ENCODE measurements around the gene CENPU.
A peak's percentile ranks its signal among the peaks of the same experiment; 100 is the strongest.

CENPU gene

DNA sequence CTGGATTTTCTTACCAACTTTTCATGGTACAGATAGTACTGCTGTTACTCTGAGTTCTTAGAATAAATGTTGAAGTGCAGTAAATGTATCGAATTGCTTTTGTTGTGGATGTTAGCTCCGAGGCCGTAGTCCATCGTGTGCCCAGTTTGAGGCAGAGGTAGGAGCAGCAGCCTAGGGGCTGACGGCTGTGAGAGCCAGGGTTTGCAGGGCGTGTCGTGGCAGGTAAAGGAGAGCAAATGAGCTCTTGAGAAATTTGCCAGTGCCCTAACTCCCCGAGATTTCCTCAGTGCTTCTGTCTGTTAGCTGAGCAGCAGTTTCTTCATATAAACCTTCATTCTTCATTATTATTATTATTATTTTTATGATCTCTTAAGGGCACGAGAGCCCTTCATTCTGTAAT, 62.8 kb downstream of the CENPU start:
- Histone ChIP-seq H4K91ac (ENCODE audit: low read length) (no peak overlapping the region), H3K36me3 (ENCODE audit: control insufficient read depth in 1 of 2, insufficient read depth in 2 of 2, low read depth in 1 of 2, low read length in 2 of 2) (peaks cover 18 to 62% of the 10 kb centered on the region in 2 experiments), H2AK5ac (ENCODE audit: low read length, severe bottlenecking) (no peak overlapping the region), H2BK12ac (ENCODE audit: low read length in 2 of 2) (no peak overlapping the region), H2AFZ (ENCODE audit: low read depth, low read length) (no peak overlapping the region), H2BK15ac (ENCODE audit: low read depth, poor library complexity, severe bottlenecking) (no peak overlapping the region), H4K8ac (ENCODE audit: low read length) (no peak overlapping the region), H2BK120ac (ENCODE audit: low read depth, low read length) (no peak overlapping the region), H3K18ac (ENCODE audit: low read depth in 1 of 2, low read length in 2 of 2) (no peak overlapping the region), H2BK5ac (ENCODE audit: low read depth, low read length, poor library complexity, severe bottlenecking) (no peak overlapping the region), H3K4me3 (ENCODE audit: insufficient read depth in 1 of 2, low read depth in 1 of 2, low read length in 2 of 2) (no peak overlapping the region), H3K23ac (ENCODE audit: low read length in 2 of 2) (no peak overlapping the region), H3K79me1 (replicated peaks; ENCODE audit: low read length, poor library complexity, severe bottlenecking) (no peaks in the 10 kb centered on the region), H3K4me1 (ENCODE audit: control insufficient read depth, insufficient read depth, low read depth, low read length) (peaks cover 2% of the 10 kb centered on the region), H3K27me3 (ENCODE audit: control insufficient read depth in 1 of 2, insufficient read depth in 1 of 2, low read length in 2 of 2) (no peaks in the 10 kb centered on the region), H3K4me2 (ENCODE audit: low read length, poor library complexity, severe bottlenecking) (no peak overlapping the region), H3K9me3 (ENCODE audit: control insufficient read depth, low read length) (no peaks in the 10 kb centered on the region), H3K4ac (ENCODE audit: low read depth in 1 of 2, low read length in 2 of 2) (no peak overlapping the region), H3K14ac (ENCODE audit: low read length in 2 of 2) (no peak overlapping the region), H3K9ac (ENCODE audit: low read length) (no peak overlapping the region), H3K27ac (ENCODE audit: low read length, poor library complexity, severe bottlenecking) (no peak overlapping the region)
- WGBS, result 97% methylated on average over 8 of the region's 9 CpGs
- no peak for DNase-seq

DNA sequence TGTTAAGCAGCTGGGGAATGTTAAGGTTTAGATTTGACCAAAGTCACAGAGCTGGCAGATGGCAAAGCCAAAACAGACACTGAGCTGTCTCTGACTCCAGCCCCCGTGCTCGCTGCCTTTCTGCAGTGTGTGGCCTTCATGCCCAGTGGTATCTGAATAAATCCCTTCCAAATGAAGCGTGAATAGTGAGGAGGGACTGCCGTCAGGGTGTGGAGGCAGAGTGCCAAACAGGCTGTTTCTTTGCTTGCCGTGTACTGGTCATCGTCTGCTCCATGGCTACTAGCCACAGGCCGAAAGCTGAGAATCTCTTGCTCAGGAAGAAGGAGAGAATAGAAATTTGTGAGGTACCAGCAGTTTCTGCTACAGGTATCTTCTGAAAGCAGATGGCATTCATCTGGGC, 64.6 kb downstream of the CENPU start:
- Histone ChIP-seq H3K14ac (ENCODE audit: low read length in 2 of 2) (no peak overlapping the region), H3K4ac (ENCODE audit: low read depth in 1 of 2, low read length in 2 of 2) (no peak overlapping the region), H3K18ac (ENCODE audit: low read depth in 1 of 2, low read length in 2 of 2) (no peak overlapping the region), H2BK5ac (ENCODE audit: low read depth, low read length, poor library complexity, severe bottlenecking) (no peak overlapping the region), H3K79me1 (replicated peaks; ENCODE audit: low read length, poor library complexity, severe bottlenecking) (no peaks in the 10 kb centered on the region), H3K36me3 (ENCODE audit: control insufficient read depth in 1 of 2, insufficient read depth in 2 of 2, low read depth in 1 of 2, low read length in 2 of 2) (peaks cover 18 to 62% of the 10 kb centered on the region in 2 experiments), H3K23ac (ENCODE audit: low read length in 2 of 2) (no peak overlapping the region), H2BK12ac (ENCODE audit: low read length in 2 of 2) (no peak overlapping the region), H3K9me3 (ENCODE audit: control insufficient read depth, low read length) (no peaks in the 10 kb centered on the region), H3K4me2 (ENCODE audit: low read length, poor library complexity, severe bottlenecking) (no peak overlapping the region), H3K9ac (ENCODE audit: low read length) (no peak overlapping the region), H3K27ac (ENCODE audit: low read length, poor library complexity, severe bottlenecking) (no peak overlapping the region), H2BK15ac (ENCODE audit: low read depth, poor library complexity, severe bottlenecking) (no peak overlapping the region), H3K4me1 (ENCODE audit: control insufficient read depth, insufficient read depth, low read depth, low read length) (peaks cover 2% of the 10 kb centered on the region), H4K91ac (ENCODE audit: low read length) (no peak overlapping the region), H2AK5ac (ENCODE audit: low read length, severe bottlenecking) (no peak overlapping the region), H3K27me3 (ENCODE audit: control insufficient read depth in 1 of 2, insufficient read depth in 1 of 2, low read length in 2 of 2) (no peaks in the 10 kb centered on the region), H2BK120ac (ENCODE audit: low read depth, low read length) (no peak overlapping the region), H2AFZ (ENCODE audit: low read depth, low read length) (no peak overlapping the region), H3K4me3 (ENCODE audit: insufficient read depth in 1 of 2, low read depth in 1 of 2, low read length in 2 of 2) (no peak overlapping the region), H4K8ac (ENCODE audit: low read length) (no peak overlapping the region)
- 92% methylated on average over 7 of the region's 7 CpGs for WGBS
- no peak for DNase-seq

DNA sequence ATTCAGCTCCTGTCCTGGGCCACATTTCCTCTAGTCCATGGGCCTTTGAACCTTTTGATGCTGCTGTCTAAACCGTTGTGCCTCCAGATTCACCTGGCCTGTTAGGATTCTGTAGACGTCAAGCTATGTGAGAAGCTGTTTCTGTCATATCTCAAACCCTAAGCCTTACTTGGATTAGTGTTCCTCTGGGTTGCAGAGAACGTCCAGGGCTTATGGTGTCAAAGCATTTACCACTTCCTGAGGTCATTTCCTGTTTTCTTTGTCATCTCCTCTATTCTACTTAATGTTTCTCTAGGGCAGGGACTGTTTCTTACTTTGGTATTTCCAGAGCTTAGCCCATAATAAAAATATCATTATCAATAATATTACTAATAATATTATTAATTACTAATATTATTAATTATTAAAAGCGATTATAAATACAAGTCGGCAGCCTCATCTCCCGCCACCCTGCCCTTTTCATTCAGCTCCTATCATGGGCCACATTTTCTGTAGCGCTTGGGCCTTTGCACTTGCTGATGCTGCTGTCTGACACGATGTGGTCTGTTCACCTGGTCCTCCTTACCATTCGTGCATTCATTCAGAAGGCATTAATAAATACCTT, 65.3 kb downstream of the CENPU start:
- Histone ChIP-seq H3K4me2 (ENCODE audit: low read length, poor library complexity, severe bottlenecking) (no peak overlapping the region), H3K23ac (ENCODE audit: low read length in 2 of 2) (no peak overlapping the region), H4K8ac (ENCODE audit: low read length) (no peak overlapping the region), H3K9me3 (ENCODE audit: control insufficient read depth, low read length) (no peaks in the 10 kb centered on the region), H3K79me1 (replicated peaks; ENCODE audit: low read length, poor library complexity, severe bottlenecking) (no peaks in the 10 kb centered on the region), H3K27ac (ENCODE audit: low read length, poor library complexity, severe bottlenecking) (no peak overlapping the region), H2AFZ (ENCODE audit: low read depth, low read length) (no peak overlapping the region), H3K14ac (ENCODE audit: low read length in 2 of 2) (peak overlapping the region in 1 of 2 experiments; percentile 14), H4K91ac (ENCODE audit: low read length) (no peak overlapping the region), H2AK5ac (ENCODE audit: low read length, severe bottlenecking) (no peak overlapping the region), H3K4ac (ENCODE audit: low read depth in 1 of 2, low read length in 2 of 2) (no peak overlapping the region), H3K4me1 (ENCODE audit: control insufficient read depth, insufficient read depth, low read depth, low read length) (peaks cover 2% of the 10 kb centered on the region), H2BK120ac (ENCODE audit: low read depth, low read length) (no peak overlapping the region), H3K27me3 (ENCODE audit: control insufficient read depth in 1 of 2, insufficient read depth in 1 of 2, low read length in 2 of 2) (no peaks in the 10 kb centered on the region), H3K36me3 (ENCODE audit: control insufficient read depth in 1 of 2, insufficient read depth in 2 of 2, low read depth in 1 of 2, low read length in 2 of 2) (peaks cover 18 to 58% of the 10 kb centered on the region in 2 experiments), H2BK15ac (ENCODE audit: low read depth, poor library complexity, severe bottlenecking) (no peak overlapping the region), H3K9ac (ENCODE audit: low read length) (no peak overlapping the region), H2BK5ac (ENCODE audit: low read depth, low read length, poor library complexity, severe bottlenecking) (no peak overlapping the region), H3K4me3 (ENCODE audit: insufficient read depth in 1 of 2, low read depth in 1 of 2, low read length in 2 of 2) (no peak overlapping the region), H3K18ac (ENCODE audit: low read depth in 1 of 2, low read length in 2 of 2) (no peak overlapping the region), H2BK12ac (ENCODE audit: low read length in 2 of 2) (no peak overlapping the region)
- DNase-seq, result no peak
- 96% methylated on average over 7 of the region's 9 CpGs for WGBS

DNA sequence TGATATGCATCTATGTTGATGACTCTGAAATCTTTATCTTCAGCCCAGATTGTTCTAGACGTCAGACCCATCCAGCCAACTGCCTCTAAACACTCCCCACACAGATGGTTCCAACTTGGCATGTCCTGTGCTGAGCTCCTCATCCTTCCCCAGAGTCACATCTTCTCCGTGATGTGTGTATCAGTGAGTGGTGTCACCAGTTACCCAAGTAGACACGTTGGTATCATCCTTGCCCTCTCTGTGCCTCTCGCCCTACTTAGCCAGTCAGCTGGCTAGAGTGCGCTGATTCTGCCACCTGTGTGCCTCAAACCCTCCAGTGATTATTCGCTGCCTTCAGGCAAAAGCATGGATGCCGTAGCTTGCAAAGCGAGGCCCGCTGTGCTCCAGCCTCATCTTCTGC, 65.8 kb downstream of the CENPU start:
- Histone ChIP-seq H3K14ac (ENCODE audit: low read length in 2 of 2) (peak overlapping the region in 1 of 2 experiments; percentile 14), H3K9ac (ENCODE audit: low read length) (no peak overlapping the region), H3K4me2 (ENCODE audit: low read length, poor library complexity, severe bottlenecking) (no peak overlapping the region), H2AK5ac (ENCODE audit: low read length, severe bottlenecking) (no peak overlapping the region), H4K91ac (ENCODE audit: low read length) (no peak overlapping the region), H4K8ac (ENCODE audit: low read length) (peak overlapping the region; percentile 61), H2AFZ (ENCODE audit: low read depth, low read length) (no peak overlapping the region), H2BK12ac (ENCODE audit: low read length in 2 of 2) (no peak overlapping the region), H2BK5ac (ENCODE audit: low read depth, low read length, poor library complexity, severe bottlenecking) (no peak overlapping the region), H3K18ac (ENCODE audit: low read depth in 1 of 2, low read length in 2 of 2) (no peak overlapping the region), H3K9me3 (ENCODE audit: control insufficient read depth, low read length) (no peaks in the 10 kb centered on the region), H3K79me1 (replicated peaks; ENCODE audit: low read length, poor library complexity, severe bottlenecking) (no peaks in the 10 kb centered on the region), H3K4me1 (ENCODE audit: control insufficient read depth, insufficient read depth, low read depth, low read length) (peaks cover 2% of the 10 kb centered on the region), H3K27me3 (ENCODE audit: control insufficient read depth in 1 of 2, insufficient read depth in 1 of 2, low read length in 2 of 2) (no peaks in the 10 kb centered on the region), H2BK120ac (ENCODE audit: low read depth, low read length) (no peak overlapping the region), H2BK15ac (ENCODE audit: low read depth, poor library complexity, severe bottlenecking) (no peak overlapping the region), H3K36me3 (ENCODE audit: control insufficient read depth in 1 of 2, insufficient read depth in 2 of 2, low read depth in 1 of 2, low read length in 2 of 2) (peaks cover 18 to 56% of the 10 kb centered on the region in 2 experiments), H3K4me3 (ENCODE audit: insufficient read depth in 1 of 2, low read depth in 1 of 2, low read length in 2 of 2) (no peak overlapping the region), H3K4ac (ENCODE audit: low read depth in 1 of 2, low read length in 2 of 2) (no peak overlapping the region), H3K23ac (ENCODE audit: low read length in 2 of 2) (no peak overlapping the region), H3K27ac (ENCODE audit: low read length, poor library complexity, severe bottlenecking) (no peak overlapping the region)
- WGBS, result 94% methylated on average over 9 of the region's 9 CpGs
- no peak for DNase-seq
